ENCODE results near the gene CHST11. TPM values are rescaled to one million over a fixed set of nuclear protein-coding genes. Genes with fewer than 3 reads are reported as not detected.

The CHST11 gene
- total and polyA plus RNA-seq, 9 of the 15 experiments (the other 6 are each of a cell fraction or from before 2014, with no cell fraction given): 2.3 to 38.7 (median 15.0) TPM

- TF ChIP-seq ZNF263 (CRISPR knock-in tag; IDR thresholded peaks at IDR 0.05; ENCODE audit: borderline replicate concordance) (no peak), NFIX (CRISPR knock-in tag; IDR thresholded peaks at IDR 0.05; ENCODE audit: low read depth) (no peak), ZC3H8 (IDR thresholded peaks at IDR 0.05) (no peak), MAX (CRISPR knock-in tag; IDR thresholded peaks at IDR 0.05) (no peak), DACH1 (IDR thresholded peaks at IDR 0.05; ENCODE audit: partially characterized antibody) (no peak), HINFP (tag; conservative IDR thresholded peaks at IDR 0.05; ENCODE audit: low read depth) (no peak), LEF1 (IDR thresholded peaks at IDR 0.05) (peak; percentile 88), SAFB2 (IDR thresholded peaks at IDR 0.05; ENCODE audit: borderline replicate concordance, low read depth, low read length, severe bottlenecking) (no peak), GMEB1 (CRISPR knock-in tag; IDR thresholded peaks at IDR 0.05) (no peak; the same call in 1 of the 2 replicates), MYNN (IDR thresholded peaks at IDR 0.05) (peak; percentile 92), MYNN (CRISPR knock-in tag; IDR thresholded peaks at IDR 0.05) (no peak), GATA2 (CRISPR knock-in tag; IDR thresholded peaks at IDR 0.05) (peak; percentile 91), ZNF512 (tag; IDR thresholded peaks at IDR 0.05) (no peak), ZNF785 (CRISPR knock-in tag; IDR thresholded peaks at IDR 0.05) (no peak), FOXO4 (CRISPR knock-in tag; IDR thresholded peaks at IDR 0.05) (no peak), CHD2 (IDR thresholded peaks at IDR 0.05; ENCODE audit: low read depth, low read length) (no peak), MEF2D (tag; conservative IDR thresholded peaks at IDR 0.05; ENCODE audit: low read depth) (0 out of 2 replicates have a peak, but pooled peaks have one; percentile 33), NONO (IDR thresholded peaks at IDR 0.05; ENCODE audit: low read depth in 2 of 2, low read length in 1 of 2) (peak in 1 of 2 experiments; percentile 83; a peak in 1 of 4 replicates), TRIM28 (IDR thresholded peaks at IDR 0.05) (no peak), FOXJ2 (tag; IDR thresholded peaks at IDR 0.05) (peak; percentile 53; the same call in 1 of the 2 replicates), KLF6 (CRISPR knock-in tag; IDR thresholded peaks at IDR 0.05; ENCODE audit: borderline replicate concordance) (no peak), ZNF134 (CRISPR knock-in tag; conservative IDR thresholded peaks at IDR 0.05) (peak; percentile 68; the same call in 1 of the 2 replicates), SNRNP70 (optimal IDR thresholded peaks at IDR 0.05; ENCODE audit: low read depth, low read length) (no peak), EHMT2 (IDR thresholded peaks at IDR 0.05) (0 out of 2 replicates have a peak, but pooled peaks have one; percentile 64), ZNF583 (CRISPR knock-in tag; IDR thresholded peaks at IDR 0.05) (peak; percentile 88)
These were observed 10.6 kb downstream of the CHST11 start (continued) for GRCh38 chr12:104467346-104467837.
